ENCODE results near the gene TFRC.
"Not testable (repeated sequence)": the region's sequence is repeated elsewhere in the genome, so short reads cannot be mapped to it uniquely, and the experiment has no call there.

The TFRC gene

DNA sequence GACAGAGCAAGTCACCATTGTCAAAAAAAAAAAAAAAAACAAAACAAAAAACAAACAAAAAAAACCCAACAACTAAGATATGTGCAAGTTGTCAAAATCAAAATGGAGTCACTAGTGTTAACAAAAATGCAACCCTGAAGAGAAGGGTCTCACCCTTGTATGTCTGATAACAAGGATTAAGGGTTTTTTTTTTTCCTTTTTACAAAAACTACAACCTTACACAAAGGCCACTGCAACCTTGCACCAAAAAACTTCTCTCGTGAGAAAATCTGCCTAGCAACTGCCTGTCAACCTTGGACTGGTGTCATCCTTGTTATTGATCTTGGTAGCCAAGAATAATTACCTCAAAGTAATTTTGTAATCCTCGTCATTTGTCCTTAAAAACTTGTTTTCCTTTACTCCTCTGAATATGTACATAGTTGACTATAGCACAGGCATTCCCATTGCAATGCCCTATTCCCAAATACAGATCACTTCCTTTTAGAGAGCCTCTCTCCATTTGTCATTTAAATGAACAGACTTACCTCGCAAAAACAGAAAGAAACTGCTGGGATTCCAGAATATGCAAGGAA, 24.0 kb downstream of the TFRC start:
- Histone ChIP-seq H3K9me3 (ENCODE audit: control extremely low read depth in 1 of 5, control insufficient read depth in 4 of 5, insufficient read depth in 2 of 5, low read depth in 1 of 5, low read length in 4 of 5) (no peaks in the 10 kb centered on the region), H3K4me3 (ENCODE audit: control insufficient read depth in 1 of 7, extremely low read depth in 1 of 7, insufficient read depth in 4 of 7, low read depth in 2 of 7, low read length in 6 of 7) (no peak overlapping the region), H3K4me1 (ENCODE audit: control extremely low read depth in 1 of 4, control insufficient read depth in 4 of 4, insufficient read depth in 4 of 4, low read length in 3 of 4) (no peaks in the 10 kb centered on the region), H3K27ac (ENCODE audit: insufficient read depth in 1 of 2, low read depth in 1 of 2, low read length in 2 of 2, poor library complexity in 1 of 2, severe bottlenecking in 2 of 2) (no peak overlapping the region), H3K36me3 (ENCODE audit: control insufficient read depth in 4 of 4, insufficient read depth in 4 of 4, low read length in 3 of 4) (peaks cover 54 to 93% (median 69%) of the 10 kb centered on the region in 4 experiments), H3K27me3 (replicated peaks in 2 of 5; ENCODE audit: control insufficient read depth in 4 of 5, insufficient read depth in 5 of 5, low read length in 4 of 5) (no peaks in the 10 kb centered on the region)
- DNase-seq = no peak
- POLR2A ChIA-PET = no interaction called here
- 100% methylated on average over 2 of the region's 3 CpGs for WGBS (ENCODE audit: insufficient coverage)
- CTCF ChIA-PET = interaction anchor here (1.2 kb wide), 1 partner anchor 16 kb away, joined by 3 read pairs; no protein-coding TSS in a partner anchor

DNA sequence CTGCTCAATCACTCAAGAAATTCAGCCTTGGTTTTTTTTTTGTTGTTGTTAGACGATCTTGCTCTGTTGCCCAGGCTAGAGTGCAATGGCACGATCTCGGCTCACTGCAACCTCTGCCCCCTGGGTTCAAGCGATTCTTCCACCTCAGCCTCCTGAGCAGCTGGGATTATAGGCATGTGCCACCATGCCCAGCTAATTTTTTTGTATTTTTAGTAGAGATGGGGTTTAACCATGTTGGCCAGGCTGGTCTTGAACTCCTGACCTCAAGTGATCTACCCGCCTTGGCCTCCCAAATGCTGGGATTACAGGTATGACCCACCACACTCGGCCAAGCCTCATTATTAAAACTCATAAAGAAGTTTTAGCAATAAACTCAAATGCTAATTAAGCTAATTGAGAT, 25.5 kb downstream of the TFRC start:
- H3K4me1 ChIP-seq (ENCODE audit: control extremely low read depth in 1 of 4, control insufficient read depth in 4 of 4, insufficient read depth in 4 of 4, low read length in 3 of 4); H3K27ac ChIP-seq (ENCODE audit: insufficient read depth in 1 of 2, low read depth in 1 of 2, low read length in 2 of 2, poor library complexity in 1 of 2, severe bottlenecking in 2 of 2); DNase-seq; H3K9me3 ChIP-seq (ENCODE audit: control extremely low read depth in 1 of 5, control insufficient read depth in 4 of 5, insufficient read depth in 2 of 5, low read depth in 1 of 5, low read length in 4 of 5); H3K4me3 ChIP-seq (ENCODE audit: control insufficient read depth in 1 of 7, extremely low read depth in 1 of 7, insufficient read depth in 4 of 7, low read depth in 2 of 7, low read length in 6 of 7); H3K27me3 ChIP-seq (replicated peaks in 2 of 5; ENCODE audit: control insufficient read depth in 4 of 5, insufficient read depth in 5 of 5, low read length in 4 of 5); POLR2A ChIA-PET: not testable (repeated sequence)
- CTCF ChIA-PET = interaction anchor here (1.0 to 1.5 kb wide), 3 partner anchors 9 to 16 kb away, joined by 3 to 6 read pairs (median 3); no protein-coding TSS in a partner anchor
- WGBS (ENCODE audit: insufficient coverage) = 100% methylated on average over 1 of the region's 6 CpGs
- peaks cover 47 to 93% (median 67%) of the 10 kb centered on the region in 4 experiments for H3K36me3 ChIP-seq (ENCODE audit: control insufficient read depth in 4 of 4, insufficient read depth in 4 of 4, low read length in 3 of 4)

DNA sequence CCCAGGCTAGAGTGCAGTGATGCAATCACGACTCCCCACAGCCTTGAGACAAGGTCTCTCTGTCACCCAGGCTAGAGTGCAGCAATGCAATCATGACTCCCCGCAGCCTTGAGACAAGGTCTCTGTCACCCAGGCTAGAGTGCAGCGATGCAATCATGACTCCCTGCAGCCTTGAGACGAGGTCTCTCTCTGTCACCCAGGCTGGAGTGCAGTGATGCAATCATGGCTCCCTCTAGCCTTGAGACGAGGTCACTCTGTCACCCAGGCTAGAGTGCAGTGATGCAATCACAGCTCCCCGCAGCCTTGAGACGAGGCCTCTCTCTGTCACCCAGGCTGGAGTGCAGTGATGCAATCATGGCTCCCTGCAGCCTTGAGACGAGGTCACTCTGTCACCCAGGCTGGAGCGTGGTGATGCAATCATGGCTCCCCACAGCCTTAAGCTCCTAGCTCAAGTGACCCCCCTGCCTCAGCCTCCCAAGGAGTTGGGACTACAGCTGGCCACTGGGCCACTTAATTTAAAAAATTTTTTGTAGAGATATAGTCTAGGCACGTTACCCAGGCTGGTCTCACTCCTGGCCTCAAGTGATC, 26.1 kb downstream of the TFRC start:
- Histone ChIP-seq H3K4me3 (ENCODE audit: control insufficient read depth in 1 of 7, extremely low read depth in 1 of 7, insufficient read depth in 4 of 7, low read depth in 2 of 7, low read length in 6 of 7) (no peak overlapping the region), H3K27ac (ENCODE audit: insufficient read depth in 1 of 2, low read depth in 1 of 2, low read length in 2 of 2, poor library complexity in 1 of 2, severe bottlenecking in 2 of 2) (no peak overlapping the region), H3K9me3 (ENCODE audit: control extremely low read depth in 1 of 5, control insufficient read depth in 4 of 5, insufficient read depth in 2 of 5, low read depth in 1 of 5, low read length in 4 of 5) (no peaks in the 10 kb centered on the region), H3K27me3 (replicated peaks in 2 of 5; ENCODE audit: control insufficient read depth in 4 of 5, insufficient read depth in 5 of 5, low read length in 4 of 5) (no peaks in the 10 kb centered on the region), H3K36me3 (ENCODE audit: control insufficient read depth in 4 of 4, insufficient read depth in 4 of 4, low read length in 3 of 4) (peaks cover 46 to 93% (median 65%) of the 10 kb centered on the region in 4 experiments), H3K4me1 (ENCODE audit: control extremely low read depth in 1 of 4, control insufficient read depth in 4 of 4, insufficient read depth in 4 of 4, low read length in 3 of 4) (no peaks in the 10 kb centered on the region)
- POLR2A ChIA-PET = no interaction called here
- DNase-seq = peak in 2 of 3 donors; percentile 26 to 36
- CTCF ChIA-PET = interaction anchor here (0.7 to 1.5 kb wide), 4 partner anchors 9 to 17 kb away, joined by 3 to 6 read pairs (median 4); no protein-coding TSS in a partner anchor
- WGBS (ENCODE audit: insufficient coverage) = 97% methylated on average over 10 of the region's 10 CpGs

DNA sequence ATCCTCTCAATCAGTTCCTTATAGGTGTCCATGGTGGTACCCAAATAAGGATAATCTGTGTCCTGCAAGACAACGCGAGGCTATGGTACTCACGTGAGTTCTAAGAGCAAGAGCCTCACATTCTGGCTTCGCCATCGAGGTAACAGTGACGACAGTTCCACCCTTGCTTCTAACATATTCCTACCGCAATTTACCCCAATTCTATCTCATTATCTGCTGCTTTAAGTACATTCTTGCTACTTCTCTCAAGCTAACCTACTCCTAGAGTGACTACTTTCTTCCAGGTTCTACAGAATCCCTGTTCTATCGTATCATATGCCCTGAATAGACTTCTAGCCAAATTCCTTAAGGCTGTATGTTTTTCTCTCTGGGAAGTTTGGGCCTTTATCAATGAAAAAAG, 26.6 kb downstream of the TFRC start:
- no peaks in the 10 kb centered on the region for H3K9me3 ChIP-seq (ENCODE audit: control extremely low read depth in 1 of 5, control insufficient read depth in 4 of 5, insufficient read depth in 2 of 5, low read depth in 1 of 5, low read length in 4 of 5)
- H3K4me1 ChIP-seq (ENCODE audit: control extremely low read depth in 1 of 4, control insufficient read depth in 4 of 4, insufficient read depth in 4 of 4, low read length in 3 of 4) = no peaks in the 10 kb centered on the region
- no peak overlapping the region for H3K27ac ChIP-seq (ENCODE audit: insufficient read depth in 1 of 2, low read depth in 1 of 2, low read length in 2 of 2, poor library complexity in 1 of 2, severe bottlenecking in 2 of 2)
- WGBS (ENCODE audit: insufficient coverage) = 94% methylated on average over 7 of the region's 8 CpGs
- ChIA-PET POLR2A (no interaction called here), CTCF (interaction anchor here (0.7 to 1.3 kb wide), 3 partner anchors 8 to 15 kb away, joined by 3 to 4 read pairs (median 3); no protein-coding TSS in a partner anchor)
- no peaks in the 10 kb centered on the region for H3K27me3 ChIP-seq (replicated peaks in 2 of 5; ENCODE audit: control insufficient read depth in 4 of 5, insufficient read depth in 5 of 5, low read length in 4 of 5)
- peaks cover 46 to 95% (median 66%) of the 10 kb centered on the region in 4 experiments for H3K36me3 ChIP-seq (ENCODE audit: control insufficient read depth in 4 of 4, insufficient read depth in 4 of 4, low read length in 3 of 4)
- DNase-seq = no peak
- H3K4me3 ChIP-seq (ENCODE audit: control insufficient read depth in 1 of 7, extremely low read depth in 1 of 7, insufficient read depth in 4 of 7, low read depth in 2 of 7, low read length in 6 of 7) = no peak overlapping the region

DNA sequence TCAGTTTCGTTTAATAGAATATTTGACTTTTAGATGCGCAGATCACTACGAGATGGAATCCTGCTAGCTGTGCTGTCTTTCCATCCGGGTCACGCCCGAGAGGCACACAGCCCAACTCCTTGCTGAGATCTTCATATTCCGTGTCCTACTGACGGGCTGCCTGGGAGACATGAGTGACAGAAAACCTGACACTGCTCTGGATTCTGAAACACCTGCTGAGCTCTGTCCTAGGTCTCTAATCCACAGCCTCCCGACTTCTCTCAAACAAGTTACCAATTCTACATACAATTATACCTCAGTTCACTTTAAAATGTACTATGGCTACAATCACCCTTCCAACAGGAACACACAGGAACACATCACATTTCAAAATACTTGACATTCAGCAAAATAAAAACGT, 27.2 kb downstream of the TFRC start:
- Histone ChIP-seq H3K4me1 (ENCODE audit: control extremely low read depth in 1 of 4, control insufficient read depth in 4 of 4, insufficient read depth in 4 of 4, low read length in 3 of 4) (no peaks in the 10 kb centered on the region), H3K9me3 (ENCODE audit: control extremely low read depth in 1 of 5, control insufficient read depth in 4 of 5, insufficient read depth in 2 of 5, low read depth in 1 of 5, low read length in 4 of 5) (no peaks in the 10 kb centered on the region), H3K27ac (ENCODE audit: insufficient read depth in 1 of 2, low read depth in 1 of 2, low read length in 2 of 2, poor library complexity in 1 of 2, severe bottlenecking in 2 of 2) (no peak overlapping the region), H3K4me3 (ENCODE audit: control insufficient read depth in 1 of 7, extremely low read depth in 1 of 7, insufficient read depth in 4 of 7, low read depth in 2 of 7, low read length in 6 of 7) (no peak overlapping the region), H3K36me3 (ENCODE audit: control insufficient read depth in 4 of 4, insufficient read depth in 4 of 4, low read length in 3 of 4) (peaks cover 46 to 95% (median 65%) of the 10 kb centered on the region in 4 experiments), H3K27me3 (replicated peaks in 2 of 5; ENCODE audit: control insufficient read depth in 4 of 5, insufficient read depth in 5 of 5, low read length in 4 of 5) (no peaks in the 10 kb centered on the region)
- 96% methylated on average over 10 of the region's 10 CpGs for WGBS (ENCODE audit: insufficient coverage)
- CTCF ChIA-PET = interaction anchor here (1.2 kb wide), 1 partner anchor 9 kb away, joined by 3 read pairs; no protein-coding TSS in a partner anchor
- DNase-seq = no peak
- POLR2A ChIA-PET = no interaction called here

DNA sequence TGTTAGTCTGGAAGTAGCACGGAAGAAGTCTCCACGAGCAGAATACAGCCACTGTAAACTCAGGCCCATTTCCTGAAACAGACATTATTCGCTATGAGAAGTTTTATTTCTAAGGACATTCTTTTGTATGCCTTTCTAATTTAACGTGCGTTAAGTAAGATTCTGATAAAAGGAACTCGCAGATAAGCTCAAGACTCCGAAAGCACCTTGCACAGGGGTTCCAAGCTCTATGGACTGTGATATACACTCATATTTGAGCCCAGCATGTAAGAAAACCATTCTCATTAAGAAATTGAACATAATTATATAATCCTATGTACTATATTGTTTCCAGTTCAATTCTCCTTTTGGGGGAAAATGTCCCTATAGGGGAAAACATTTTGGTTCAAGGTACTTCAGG, 28.4 kb downstream of the TFRC start:
- Histone ChIP-seq H3K36me3 (ENCODE audit: control insufficient read depth in 4 of 4, insufficient read depth in 4 of 4, low read length in 3 of 4) (peaks cover 46 to 93% (median 70%) of the 10 kb centered on the region in 4 experiments), H3K27me3 (replicated peaks in 2 of 5; ENCODE audit: control insufficient read depth in 4 of 5, insufficient read depth in 5 of 5, low read length in 4 of 5) (no peaks in the 10 kb centered on the region), H3K9me3 (ENCODE audit: control extremely low read depth in 1 of 5, control insufficient read depth in 4 of 5, insufficient read depth in 2 of 5, low read depth in 1 of 5, low read length in 4 of 5) (no peaks in the 10 kb centered on the region), H3K27ac (ENCODE audit: insufficient read depth in 1 of 2, low read depth in 1 of 2, low read length in 2 of 2, poor library complexity in 1 of 2, severe bottlenecking in 2 of 2) (no peak overlapping the region), H3K4me1 (ENCODE audit: control extremely low read depth in 1 of 4, control insufficient read depth in 4 of 4, insufficient read depth in 4 of 4, low read length in 3 of 4) (no peaks in the 10 kb centered on the region), H3K4me3 (ENCODE audit: control insufficient read depth in 1 of 7, extremely low read depth in 1 of 7, insufficient read depth in 4 of 7, low read depth in 2 of 7, low read length in 6 of 7) (no peak overlapping the region)
- POLR2A ChIA-PET = no interaction called here
- CTCF ChIA-PET = interaction anchor here (0.7 kb wide), 1 partner anchor 790 kb away, joined by 3 read pairs; no protein-coding TSS in a partner anchor
- DNase-seq = no peak
- 90% methylated on average over 3 of the region's 7 CpGs for WGBS (ENCODE audit: insufficient coverage)

All from common myeloid progenitor, CD34-positive (primary cell).